HG03432 (cell line): ENCODE data around the gene ARHGAP9.
"Not testable (repeated sequence)": the region's sequence is repeated elsewhere in the genome, so short reads cannot be mapped to it uniquely, and the experiment has no call there.

Experiments
- ATAC-seq: cut with Tn5 transposase; IDR thresholded peaks from one replicate; pipeline ENCODE4 v1.9.1; 2021; ENCODE audit warnings: mild to moderate bottlenecking, moderate library complexity; ENCODE audit not compliant: unreplicated experiment

Gene ARHGAP9

GRCh38 chr12:57439762-57440266 lies 39.9 kb downstream of the ARHGAP9 start:
- ATAC-seq = no peak

- no peak for ATAC-seq
Measured at GRCh38 chr12:57438400-57438799, 41.3 kb downstream of the ARHGAP9 start.

DNA sequence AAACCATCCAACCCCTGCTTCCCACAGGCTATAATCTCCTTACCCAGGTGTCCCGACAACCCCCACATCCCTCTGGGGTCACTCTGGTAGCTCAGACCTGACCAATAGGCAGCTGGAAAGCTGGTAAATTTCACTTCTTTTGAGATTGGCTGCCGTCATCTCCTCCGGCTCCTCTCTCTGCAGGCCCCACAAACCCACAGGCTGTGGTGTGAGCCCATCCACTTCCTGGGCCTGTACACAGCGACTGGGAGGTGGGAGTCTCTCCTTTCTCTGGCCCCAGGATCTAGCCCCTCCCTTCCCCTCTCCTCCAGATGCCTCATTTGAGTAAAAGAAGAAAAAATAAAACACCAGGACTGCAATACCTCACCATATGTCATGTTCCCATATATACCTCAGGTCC lies 44.4 kb downstream of the ARHGAP9 start:
- no peak for ATAC-seq

DNA sequence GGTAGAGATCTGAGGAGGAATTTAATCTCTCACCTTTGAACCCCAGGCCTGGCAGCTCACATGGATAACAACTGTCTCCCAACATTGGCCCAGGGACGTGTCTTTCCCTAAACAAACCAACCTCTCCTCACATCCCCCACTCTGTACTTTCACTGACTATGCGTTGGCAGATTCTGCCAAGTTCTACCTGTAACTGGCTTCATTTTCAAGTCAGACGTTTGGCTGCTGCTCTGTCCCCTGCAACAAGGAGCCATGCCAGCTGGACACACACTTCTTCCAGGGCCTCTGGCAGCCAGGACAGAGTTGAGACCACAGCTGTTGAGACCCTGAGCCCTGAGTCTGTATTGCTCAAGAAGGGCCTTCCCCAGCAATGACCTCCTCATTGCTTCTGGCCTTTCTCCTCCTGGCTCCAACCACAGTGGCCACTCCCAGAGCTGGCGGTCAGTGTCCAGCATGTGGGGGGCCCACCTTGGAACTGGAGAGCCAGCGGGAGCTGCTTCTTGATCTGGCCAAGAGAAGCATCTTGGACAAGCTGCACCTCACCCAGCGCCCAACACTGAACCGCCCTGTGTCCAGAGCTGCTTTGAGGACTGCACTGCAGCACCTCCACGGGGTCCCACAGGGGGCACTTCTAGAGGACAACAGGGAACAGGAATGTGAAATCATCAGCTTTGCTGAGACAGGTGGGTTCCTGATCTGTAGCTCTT lies 45.0 kb downstream of the ARHGAP9 start, which contains the start of gene INHBC:
INHBC (plus strand) TSS at position 268 of the 707 bp plus-strand sequence; CDS start at position 371, 103 bp downstream.
- no peak for ATAC-seq

DNA sequence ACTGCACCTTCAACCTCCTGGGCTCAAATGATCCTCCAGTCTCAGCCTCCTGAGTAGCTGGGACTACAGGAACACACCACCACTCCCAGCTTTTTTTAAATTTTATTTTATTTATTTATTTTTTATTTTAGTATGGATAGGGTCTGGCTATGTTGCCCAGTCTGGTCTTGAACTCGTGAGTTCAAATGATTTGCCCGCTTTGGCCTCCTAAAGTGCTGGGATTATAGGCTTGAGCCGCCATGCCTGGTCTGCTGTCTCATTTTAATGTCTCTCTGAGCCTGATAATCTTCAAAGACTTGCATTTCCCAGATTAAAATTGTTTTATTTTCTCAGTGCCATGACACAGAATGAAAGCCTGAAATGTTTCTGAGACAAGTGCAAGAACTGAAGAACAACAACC lies 46.3 kb downstream of the ARHGAP9 start:
- ATAC-seq = no peak

DNA sequence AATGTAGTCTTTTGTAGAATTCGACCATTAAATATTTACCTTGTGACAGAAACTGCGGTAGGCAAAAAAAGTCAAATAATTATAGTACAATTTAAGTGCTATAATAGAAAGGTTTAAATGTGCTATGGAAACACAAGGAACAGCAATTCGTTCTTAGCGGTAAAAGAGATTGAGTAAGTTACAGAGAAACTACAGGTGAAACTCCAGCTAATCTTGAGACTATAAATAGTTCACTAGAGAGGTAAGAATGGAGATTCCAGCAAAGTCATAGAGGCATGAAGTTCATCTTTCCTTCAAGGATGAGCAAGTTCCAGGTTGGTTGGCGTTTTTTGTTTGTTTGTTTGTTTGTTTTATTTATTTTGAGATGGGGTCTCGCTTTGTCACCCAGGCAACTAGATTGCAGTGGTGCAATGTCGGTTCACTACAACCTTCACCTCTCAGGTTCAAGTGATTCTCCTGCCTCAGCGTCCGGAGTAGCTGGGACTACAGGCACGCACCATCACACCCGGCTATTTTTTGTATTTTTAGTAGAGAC lies 47.9 kb downstream of the ARHGAP9 start:
- no peak for ATAC-seq

GRCh38 chr12:57430931-57431566 lies 48.6 kb downstream of the ARHGAP9 start, which contains the start of gene R3HDM2:
TSS of gene R3HDM2 (minus strand) at chr12:57431043. CDS start at chr12:57310428, 120,615 bp downstream.
- peak; percentile 96 for ATAC-seq

GRCh38 chr12:57430112-57430930 lies 49.3 kb downstream of the ARHGAP9 start:
- peak; percentile 56 for ATAC-seq

- ATAC-seq = no peak
Measured at GRCh38 chr12:57429473-57430111, 50.1 kb downstream of the ARHGAP9 start.

- no peak for ATAC-seq
Measured at GRCh38 chr12:57428965-57429364, 50.7 kb downstream of the ARHGAP9 start.

DNA sequence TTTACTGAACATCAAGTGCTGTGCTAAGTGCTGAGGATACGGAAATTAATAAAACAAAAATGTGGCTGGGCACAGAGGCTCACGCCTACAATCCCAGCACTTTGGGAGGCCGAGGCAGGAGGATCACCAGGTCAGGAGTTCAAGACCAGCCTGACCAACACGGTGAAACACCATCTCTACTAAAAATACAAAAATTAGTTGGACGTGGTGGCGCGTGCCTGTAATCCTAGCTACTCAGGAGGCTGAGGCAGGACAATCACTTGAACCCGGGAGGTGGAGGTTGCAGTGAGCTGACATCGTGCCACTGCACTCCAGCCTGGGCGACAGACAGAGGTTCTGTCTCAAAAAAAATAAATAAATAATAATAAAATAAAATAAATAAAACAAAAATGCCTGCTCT lies 52.7 kb downstream of the ARHGAP9 start:
- not testable (repeated sequence) for ATAC-seq
